Activated T-helper 1 cell treated with Interleukin-2 at 50 U/mL for 16 hours (primary cell): ENCODE measurements around the gene CRABP1.

Experiments
- DNase-seq: peaks from one replicate; pipeline ENCODE4 v3.0.0-alpha.2; 2020; ENCODE audit warnings: low read depth

The CRABP1 gene

DNA sequence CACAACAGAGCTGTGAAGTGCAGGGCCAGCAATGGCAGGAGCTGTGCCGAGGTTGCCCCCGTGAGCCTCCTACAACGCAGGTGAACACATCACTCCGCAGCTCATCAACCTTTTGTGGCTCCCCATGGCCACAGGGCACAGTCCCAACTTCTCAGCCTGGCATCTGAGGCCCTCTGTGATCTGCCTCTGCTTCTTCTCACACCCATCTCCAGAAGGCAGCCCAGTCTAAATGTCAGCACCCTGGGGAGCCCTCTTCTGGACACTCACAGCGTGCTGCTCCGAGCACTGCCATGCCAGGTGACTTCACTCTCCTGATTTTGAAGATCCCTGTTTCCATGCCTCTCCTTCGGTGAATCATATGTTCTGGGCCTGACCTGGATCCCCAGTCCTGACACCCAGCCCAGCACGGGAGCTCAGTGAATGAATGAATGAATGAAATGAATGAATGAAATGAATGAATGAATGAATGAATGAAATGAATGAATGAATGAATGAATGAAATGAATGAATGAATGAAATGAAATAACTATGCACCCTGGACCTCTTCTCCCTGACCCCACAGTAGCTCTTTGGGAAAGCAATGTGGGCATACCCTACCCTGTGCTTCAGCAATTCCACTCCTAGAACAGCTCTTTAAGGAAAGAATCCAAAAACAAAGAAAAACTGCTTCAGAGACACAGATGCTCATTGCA is 22.9 kb upstream of the CRABP1 start:
- DNase-seq: no peak

DNA sequence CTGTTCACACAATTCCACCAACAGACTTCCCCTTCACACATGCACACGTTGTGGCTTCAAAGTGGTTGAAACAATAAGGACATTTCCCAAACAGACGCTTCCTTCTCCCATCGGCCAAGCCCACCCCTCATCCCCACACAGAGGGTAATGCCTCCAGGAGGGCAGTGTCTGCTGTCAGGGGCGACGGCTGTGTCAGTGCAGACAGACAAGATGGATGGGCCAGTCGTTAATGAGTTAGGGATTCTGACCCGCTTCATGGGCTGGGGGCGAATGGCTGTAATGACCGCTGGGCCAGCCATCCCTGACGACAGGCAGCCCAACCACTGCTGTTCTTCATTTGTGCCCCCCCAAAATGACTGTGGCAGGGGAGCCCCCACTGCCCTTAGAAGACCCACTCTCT is 20.6 kb upstream of the CRABP1 start:
- DNase-seq: no peak

DNA sequence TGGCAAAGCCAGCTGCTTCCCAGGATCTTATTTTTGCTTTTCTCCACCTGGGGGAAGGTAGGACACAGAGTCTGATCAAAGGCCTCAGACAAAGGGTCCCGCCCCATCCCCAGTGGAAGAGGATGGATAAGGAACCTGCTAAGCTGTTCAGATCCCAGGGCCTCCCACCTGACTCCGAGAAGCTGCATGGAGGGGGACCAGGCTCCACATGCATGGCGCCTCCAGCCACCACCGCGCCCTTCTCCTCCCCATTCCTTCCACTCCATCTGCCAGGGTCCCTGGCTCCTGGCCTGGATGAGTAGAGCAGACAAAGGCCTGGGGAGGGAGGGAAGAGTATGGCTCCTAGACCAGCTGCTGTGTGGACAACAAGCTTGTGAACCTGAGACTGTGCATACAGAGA is 20.0 kb upstream of the CRABP1 start:
- no peak for DNase-seq

DNA sequence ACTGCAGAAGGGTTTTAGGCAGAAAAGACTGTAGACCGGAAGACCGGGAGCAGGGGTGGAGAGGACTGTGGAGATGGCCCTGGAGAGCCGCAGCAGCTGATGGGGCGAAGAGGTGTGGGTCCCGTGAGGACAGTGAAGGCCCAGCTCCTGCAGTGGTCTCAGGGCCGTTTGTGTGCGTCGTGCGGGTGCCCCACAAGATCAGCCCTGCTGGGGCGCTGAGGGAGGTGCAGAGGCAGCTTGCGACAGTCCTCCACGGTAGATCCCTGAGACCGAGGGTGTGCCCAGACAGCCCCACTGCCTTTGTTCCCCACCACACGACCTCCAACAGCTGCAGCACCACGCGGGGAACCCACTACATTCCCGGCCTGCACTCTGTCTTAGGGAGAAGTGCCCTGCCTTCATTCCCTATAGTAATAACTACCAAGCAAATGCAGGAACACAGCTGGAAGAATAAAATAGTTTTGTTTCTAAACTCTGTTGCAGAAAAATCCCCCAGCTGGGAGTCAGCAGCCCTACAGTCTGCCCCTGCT is 19.0 kb upstream of the CRABP1 start:
- DNase-seq: no peak

DNA sequence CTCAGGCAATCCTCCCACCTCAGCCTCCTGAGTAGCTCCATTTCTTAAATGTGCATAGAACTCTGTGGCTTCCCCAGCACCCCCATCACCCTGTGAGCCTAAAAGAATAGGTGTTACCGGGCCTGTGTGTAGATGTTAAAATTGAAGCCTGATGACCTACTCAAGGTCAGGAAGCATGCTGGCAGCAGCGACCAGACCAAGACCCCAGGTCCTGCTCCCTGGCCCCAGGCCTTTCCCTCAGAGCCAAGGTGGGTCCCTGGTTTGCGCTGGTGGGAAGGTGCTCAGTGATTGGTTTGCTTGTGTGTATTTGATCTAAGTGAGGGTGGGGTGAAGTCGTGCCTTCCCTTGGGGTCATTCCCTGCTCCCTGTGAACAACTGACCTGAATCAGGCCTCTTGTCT is 18.4 kb upstream of the CRABP1 start:
- no peak for DNase-seq

DNA sequence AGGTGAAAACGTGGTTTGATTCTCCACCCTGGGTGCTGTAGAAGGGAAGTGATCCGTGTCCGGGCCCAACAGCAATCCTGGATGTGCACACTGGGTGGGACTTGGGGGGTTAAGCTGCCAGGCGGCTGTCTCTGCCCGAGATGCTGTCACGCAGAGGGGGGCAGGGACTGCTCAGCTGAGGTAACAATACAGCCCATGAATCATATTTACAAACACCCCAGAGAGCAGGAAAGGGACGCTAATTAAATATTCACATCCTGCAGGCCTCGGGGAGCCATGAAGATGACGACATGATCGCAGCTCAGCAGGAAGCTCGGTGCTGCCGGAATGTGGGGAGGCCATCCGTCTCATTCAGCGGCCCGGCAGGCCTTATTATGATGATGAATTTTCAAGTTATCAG is 17.9 kb upstream of the CRABP1 start:
- DNase-seq: no peak

DNA sequence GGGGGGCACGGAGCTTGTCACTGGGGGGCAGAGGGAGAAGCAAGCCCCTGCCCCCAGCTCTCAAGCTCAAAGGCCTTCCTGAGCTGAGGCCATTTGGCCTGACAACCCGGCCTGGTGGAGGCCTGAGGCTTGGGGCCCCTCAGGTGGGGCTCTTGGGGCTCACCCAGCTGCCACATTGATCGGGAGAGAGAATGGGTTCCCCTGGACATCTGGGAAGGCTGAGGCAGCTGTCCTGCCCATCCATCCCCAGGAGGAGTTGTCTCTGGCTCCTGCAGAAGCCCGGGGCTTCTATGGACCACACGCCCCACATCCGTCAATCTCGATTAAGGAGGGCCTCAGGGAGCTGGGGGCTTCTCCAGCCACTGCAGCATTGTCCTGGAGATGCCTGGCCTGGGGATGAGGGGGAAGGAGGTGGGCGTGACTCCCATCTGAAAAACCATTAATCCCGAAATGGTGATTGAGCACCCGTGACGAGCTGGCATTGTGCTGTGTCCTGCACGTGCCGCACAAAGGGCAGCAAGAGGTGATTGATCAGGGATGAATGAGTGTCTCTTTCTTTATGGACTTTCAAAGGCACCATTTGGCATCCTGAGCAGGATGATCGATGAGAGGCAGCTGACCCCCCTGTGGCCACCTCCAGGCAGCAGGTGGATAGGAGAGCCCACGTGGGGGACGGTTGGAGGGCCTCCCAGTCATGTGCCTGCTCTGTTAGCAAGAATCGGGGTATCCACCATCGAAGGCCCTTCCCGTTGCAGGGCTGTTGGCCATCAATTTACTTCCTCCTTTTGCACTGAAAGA is 17.2 kb upstream of the CRABP1 start:
- no peak for DNase-seq

DNA sequence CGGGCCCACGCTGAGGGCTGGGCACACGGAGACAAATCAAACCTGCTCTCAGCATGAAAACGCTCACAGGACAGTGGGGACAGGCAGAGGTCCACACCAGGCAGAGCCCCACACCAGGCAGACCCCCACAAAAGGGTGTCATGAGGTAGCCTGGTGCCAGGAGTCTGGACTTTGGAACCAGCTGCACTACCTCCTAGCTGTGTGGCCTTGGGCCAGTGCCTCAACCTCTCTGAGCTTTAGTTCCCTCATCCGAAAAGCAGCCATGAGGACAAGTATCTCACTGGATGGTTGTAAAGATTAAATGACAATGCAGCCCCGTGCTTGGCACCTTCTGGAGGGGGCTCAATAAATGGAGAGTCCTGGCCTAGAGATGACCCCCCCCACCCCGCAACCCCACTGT is 16.5 kb upstream of the CRABP1 start:
- no peak for DNase-seq

DNA sequence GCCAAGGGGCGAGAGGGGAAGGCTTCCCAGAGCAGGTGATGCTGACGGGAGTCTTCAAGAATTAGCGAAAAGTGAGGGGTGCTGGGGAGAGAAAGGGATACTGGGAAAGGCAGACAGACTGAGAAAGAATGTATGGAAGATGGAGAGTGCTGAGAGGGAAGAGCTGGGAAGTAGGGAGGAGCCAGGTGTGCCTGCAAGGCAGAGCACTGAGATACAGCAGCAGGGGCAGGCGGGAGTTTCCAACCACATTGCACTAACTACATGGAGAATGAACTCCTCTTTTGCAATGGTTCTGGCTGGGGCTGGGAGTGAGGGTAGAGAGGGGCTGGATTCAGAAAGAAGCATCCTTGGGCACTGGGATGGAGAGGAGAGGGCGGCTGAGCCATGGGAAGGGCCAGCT is 16.0 kb upstream of the CRABP1 start:
- no peak for DNase-seq

DNA sequence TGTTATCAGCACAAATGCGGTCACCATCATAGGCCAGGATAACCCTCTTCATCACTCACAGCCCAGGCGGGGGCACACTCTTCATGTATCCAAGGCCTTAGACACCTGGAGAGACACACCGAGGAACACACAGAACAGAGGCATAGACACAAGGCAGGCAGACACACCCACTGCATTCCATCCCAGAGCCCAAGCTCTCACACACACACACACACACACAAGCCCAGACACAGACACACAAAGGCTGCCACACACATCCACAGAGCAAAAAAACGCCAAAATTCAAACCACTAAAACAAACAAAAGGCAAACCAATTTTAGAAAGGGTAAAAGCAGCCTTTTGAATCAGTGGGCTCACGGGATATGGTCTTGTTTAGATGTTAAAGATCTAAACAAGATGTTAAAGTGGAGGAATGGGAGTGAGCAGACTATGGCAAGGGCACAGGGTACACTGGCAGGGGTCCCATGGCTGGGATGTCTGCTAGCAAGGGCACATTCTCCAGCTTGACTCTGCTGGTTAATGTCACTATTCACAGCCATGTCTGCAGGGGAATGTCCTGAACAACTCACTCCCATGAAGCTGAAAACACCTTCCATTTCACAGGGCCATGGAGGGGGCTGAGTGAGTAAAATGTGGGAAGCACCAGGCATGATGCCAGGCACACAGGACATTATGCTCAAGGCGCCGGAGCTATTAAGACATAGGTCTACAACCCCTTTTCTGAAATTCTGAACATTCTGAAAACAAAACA is 14.9 kb upstream of the CRABP1 start:
- DNase-seq: no peak

DNA sequence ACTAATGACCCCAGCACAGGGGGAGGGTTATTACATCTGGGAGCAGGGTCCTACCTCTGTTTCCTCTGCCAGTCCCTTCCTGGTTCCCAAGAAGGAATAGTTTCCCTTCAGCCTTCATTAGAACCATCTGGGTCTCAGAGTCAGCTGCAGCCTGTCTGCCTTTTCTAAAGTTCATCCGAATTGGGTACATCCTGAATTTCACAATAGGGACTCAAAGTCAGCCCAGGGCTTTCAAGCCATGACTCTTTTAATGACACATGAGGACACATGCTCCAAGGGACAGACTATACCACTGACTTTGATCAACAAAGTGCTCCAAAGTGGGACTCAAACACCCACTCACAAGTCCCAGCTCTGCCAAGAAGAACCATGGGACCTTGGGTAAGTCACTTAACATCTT is 12.7 kb upstream of the CRABP1 start:
- no peak for DNase-seq

DNA sequence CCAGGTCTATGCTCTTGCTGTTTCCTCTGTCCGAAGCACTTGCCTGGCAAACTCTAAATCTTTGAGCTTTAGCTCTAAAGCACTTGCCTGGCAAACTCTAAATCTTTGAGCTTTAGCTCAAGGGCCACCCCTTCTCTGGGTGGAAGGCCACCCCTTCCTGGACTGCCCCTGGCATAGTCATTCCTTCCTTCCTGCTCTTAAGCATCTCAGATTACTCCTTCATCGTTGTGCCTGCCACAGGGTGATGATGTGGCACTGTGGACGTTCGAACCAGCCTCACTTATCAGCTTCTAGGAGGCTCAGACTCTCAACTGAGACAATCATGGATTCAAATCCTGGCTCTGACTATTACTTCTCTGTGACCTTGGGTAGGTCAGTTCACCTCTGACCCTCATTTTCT is 10.5 kb upstream of the CRABP1 start:
- DNase-seq: no peak

DNA sequence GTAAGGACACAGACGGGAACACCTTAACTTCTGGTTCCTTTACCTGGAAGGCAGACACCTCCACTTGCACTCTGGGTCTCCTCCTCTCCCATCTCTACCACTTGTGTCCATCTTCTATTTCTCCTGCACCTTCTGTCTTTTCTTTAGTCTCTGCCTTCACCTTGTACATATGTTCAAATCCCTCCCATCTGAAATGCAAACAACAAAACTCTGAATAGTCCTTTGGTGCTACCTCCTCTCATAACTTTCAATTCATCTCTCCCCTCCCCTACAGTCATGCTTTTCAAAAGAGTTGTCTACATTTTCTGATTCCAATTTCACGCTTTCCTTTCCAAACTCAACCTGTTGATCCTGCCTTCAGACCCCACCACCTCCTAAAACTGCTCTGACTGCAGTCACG is 5.3 kb upstream of the CRABP1 start:
- DNase-seq: no peak

DNA sequence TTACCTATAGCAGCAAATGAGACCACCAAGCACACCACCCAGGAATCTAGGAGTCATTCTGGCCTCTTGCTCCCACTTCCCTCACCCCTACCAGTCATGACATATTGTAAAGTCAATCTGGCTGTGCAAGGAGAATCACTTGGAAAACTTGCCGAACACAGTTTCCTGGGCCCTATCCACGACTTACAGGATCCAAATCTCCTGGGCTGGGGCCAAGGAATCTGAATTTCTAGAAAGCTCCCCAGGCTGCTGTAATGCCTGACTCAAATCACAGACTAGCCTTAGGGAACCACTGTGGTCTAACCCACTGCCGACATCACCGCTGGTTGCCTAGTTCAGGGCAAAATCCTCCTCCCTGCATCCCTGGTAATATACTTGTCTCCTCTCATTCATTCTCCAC is 4.2 kb upstream of the CRABP1 start:
- DNase-seq: no peak

DNA sequence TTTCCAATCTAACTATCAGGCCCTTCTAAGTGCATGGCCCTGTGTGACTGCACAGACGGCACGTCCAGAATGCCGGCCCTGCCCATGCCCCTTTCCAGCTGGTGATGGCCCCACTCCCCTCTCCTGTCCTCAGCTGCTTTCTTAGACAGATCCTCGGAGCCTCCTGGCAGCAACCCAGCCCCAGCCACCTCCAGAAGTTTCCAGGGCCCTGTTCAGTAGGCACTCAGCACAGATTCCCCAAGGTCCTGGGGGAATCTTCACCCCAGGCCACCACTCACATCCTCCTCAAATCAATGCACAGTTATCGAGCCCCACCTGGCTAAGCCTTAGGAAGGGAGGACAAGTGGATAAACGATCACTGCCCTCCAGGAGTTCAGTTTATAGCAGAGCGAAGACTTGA is 1.4 kb upstream of the CRABP1 start:
- DNase-seq: no peak

DNA sequence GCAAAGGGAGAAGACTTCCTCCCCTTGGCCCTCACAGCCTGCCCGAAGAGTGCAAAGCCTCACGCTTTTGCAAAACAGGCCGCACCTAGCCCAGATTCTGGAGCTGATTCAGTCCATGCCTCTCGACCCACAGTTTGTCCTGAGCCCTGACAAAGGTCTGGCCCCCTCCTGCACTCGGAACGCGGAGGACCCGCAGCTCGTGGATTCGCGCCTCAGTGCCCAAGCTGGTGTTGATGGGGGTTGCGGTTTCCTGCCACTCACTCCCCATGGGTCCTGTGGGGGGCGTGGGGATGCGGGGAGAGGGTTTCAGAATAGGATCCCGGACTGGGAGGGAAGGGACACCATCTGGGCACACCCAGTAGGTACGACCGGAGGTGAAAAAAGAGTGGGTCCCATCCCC is 594 bp upstream of the CRABP1 start:
- DNase-seq: no peak

DNA sequence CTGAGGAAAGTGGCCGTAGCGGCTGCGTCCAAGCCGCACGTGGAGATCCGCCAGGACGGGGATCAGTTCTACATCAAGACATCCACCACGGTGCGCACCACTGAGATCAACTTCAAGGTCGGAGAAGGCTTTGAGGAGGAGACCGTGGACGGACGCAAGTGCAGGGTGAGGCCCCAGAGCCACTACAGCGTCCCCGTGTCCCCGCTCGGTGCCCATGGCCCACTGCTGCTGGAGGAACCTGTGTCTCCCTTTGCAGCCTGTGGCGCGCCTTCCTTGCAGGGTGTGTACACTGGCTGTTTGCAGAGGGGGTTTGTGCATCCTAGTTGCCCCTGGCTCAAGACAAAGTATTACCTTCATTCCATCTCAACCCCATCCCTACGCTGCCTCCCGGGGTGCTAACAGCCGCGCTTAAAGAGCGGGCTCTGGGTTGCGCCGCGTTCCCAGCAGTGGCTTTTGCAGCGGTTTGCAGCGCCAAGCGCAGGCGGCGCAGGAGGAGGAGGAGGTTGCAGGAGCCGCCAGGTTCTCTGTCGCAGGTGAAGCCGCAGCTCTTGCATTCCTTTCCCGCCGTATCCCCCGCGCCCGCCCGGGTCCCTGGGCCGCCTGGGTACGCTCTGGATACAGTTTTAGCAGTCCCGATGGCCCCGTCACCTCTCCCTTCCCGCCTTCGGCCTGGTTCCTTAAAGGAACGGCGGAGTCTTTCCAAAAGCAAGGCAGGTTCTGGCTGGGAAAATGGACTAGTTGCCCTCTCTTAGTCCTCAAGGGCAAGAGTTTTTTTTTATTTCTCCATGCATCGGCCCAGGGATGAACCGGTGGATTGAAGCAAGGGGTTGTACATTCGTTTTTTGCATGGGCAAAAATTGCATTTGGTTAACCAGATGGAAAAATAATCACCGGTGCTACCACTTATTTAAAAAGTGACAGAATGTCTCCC is 1.2 kb downstream of the CRABP1 start:
- DNase-seq: no peak

DNA sequence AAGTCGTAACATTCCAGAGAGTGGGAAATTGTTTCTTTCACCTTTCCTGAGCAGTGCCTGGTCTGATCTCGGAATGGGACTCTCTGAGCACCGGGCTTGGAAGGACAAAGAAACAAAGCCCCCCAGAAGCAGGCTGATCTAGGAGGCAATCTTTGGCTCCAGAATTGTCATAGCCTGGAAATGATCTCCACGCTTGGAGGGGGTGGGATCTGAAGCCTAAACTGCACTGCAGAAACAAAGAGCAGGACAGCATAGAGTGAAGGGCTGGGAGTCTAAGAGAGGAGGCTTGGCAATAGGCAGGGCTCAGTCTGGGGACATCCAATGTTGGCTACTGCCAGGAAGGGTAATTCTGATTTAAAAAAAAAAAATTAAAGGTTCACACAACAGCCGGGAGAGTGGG is 1.9 kb downstream of the CRABP1 start:
- no peak for DNase-seq

DNA sequence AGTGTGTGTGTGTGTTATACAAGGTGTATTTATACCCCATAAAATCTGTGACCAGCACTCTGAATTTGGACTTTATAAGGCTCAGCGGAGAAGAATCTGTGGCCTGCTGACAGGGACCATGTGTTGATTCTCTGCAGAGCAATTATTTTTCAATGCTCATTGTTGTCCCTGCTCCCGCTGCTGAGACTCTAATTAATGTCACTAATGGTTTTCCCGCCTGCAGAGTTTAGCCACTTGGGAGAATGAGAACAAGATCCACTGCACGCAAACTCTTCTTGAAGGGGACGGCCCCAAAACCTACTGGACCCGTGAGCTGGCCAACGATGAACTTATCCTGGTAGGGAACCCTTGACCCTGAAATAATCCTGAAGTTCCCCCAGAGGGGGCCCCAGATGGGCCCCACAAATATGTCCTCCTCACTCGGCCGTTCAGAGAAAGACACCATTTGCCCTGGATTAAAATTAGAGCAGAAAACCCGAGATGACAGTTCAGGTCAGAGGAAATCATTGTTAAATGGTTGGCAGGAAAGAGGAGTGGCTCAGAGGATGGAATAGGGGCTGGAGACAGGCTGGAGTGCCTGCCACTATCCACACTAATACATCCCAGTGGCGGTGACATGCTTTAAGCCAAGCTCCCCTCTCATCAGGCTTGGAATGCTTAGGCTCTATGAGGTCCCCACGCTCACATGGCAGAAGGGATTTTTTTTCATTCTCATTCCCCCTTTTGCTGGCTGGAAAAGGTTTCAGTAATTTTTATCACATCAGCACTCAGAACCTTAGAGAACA is 3.3 kb downstream of the CRABP1 start:
- DNase-seq: no peak

DNA sequence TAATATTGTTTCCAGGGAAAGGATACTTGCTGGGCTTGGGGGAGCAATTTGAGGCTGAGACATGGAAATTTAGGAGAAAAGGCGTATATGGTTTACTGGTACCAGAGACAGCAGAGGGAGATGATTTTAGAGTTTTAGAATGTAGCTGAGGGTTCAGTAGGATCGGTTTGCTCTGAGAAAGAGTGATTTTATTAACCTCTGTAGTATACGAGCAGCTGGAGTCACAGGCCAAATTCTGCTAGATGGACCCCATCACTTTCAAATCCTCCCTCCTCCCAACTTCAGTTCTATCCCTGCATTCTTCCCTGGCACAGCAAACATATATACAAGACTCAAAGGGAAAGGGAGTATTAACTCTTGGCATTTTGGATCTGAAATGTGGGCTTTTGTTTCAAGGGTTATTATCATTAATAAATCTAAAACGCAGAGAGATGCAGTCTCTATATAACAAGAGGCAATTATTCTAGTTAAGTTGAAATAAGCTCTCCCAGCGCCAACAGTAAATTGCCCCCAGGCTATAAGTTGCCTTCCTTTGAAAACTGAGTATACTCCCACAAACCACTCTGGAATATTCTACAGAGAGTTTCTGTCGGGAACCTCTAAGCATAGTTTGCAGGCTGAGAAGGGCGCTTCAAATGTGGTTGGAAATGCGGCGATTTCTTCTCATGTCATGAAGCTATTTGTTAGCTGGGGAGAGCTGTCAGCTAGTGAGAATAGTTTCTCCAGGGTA is 5.4 kb downstream of the CRABP1 start:
- DNase-seq: no peak
